HG03439 (cell line): ENCODE data around the gene PLPP4.
A peak's percentile ranks its signal among the peaks of the same experiment; 100 is the strongest.

Source experiments
- ATAC-seq: cut with Tn5 transposase; IDR thresholded peaks from one replicate; pipeline ENCODE4 v1.9.1; 2021; ENCODE audit warnings: mild to moderate bottlenecking, moderate library complexity; ENCODE audit not compliant: unreplicated experiment

The PLPP4 gene

DNA sequence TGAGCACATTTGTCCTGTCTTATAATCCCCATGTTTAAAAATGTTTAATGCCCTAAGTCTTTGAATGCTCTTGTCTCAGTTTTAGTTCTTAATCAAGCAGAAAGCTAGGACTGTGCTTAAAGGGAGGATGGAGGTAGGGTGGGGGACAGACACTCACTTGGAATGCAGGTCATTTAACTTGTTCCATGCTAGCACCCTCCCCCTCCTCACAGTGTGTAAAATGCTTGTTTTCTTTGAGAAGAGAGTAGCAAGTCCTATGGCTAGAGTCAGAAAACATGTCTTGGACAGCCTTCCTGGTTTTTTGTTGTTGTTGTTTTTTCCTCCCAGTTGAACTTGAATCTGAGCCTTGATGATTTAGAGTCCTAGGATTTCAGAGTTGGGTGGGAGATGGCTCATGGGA is 114.2 kb downstream of the PLPP4 start:
- no peak for ATAC-seq

DNA sequence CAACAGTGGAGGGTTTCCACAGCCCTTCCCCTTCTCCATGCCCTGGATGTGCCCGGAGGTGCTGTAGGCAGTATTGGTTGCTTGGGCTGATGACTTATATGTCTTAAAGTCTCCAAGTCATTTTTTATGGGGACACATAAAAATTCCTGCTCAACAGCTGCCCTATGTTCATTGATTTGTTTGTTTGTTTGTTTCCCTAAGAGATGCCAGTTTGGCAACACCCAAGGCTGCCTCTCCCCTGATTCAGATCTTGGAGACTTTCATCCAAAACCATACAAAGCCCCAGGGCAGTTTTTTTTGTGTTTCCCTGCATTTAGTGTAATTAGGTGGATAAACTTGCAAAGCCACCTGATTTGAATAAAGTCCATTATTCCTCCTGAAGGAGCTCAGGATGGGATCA is 115.3 kb downstream of the PLPP4 start:
- no peak for ATAC-seq

DNA sequence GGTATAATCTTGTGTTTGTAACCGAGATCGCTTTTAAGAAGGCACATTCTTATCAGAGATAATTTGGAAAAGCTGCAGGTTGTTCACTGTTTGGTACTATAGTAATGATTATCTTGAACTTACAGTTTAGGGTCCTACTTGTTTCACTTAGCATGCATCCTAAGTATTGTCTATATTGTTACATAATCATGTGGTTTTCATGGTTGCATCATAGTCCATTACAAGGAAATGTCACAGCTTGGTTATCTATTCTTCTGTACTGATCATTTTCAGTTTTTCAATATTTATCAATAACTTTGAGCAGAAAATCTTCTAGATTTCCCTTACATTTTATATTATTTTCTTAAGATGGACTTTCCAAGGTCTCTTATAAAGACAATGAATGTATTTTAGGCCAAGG is 116.3 kb downstream of the PLPP4 start:
- no peak for ATAC-seq

DNA sequence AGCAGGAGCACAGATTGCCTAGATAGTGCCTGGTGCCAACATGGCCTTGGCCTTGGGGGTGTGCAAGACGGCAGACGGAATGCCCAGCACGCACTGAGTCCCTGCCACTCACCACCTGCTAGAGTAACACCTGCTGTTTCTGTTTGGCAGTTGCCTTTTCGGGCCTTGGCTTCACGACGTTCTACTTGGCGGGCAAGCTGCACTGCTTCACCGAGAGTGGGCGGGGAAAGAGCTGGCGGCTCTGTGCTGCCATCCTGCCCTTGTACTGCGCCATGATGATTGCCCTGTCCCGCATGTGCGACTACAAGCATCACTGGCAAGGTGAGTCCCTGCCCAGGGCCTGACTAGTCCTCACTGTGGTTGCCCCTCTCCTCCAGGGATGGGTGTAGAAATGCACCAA is 118.0 kb downstream of the PLPP4 start:
- no peak for ATAC-seq

DNA sequence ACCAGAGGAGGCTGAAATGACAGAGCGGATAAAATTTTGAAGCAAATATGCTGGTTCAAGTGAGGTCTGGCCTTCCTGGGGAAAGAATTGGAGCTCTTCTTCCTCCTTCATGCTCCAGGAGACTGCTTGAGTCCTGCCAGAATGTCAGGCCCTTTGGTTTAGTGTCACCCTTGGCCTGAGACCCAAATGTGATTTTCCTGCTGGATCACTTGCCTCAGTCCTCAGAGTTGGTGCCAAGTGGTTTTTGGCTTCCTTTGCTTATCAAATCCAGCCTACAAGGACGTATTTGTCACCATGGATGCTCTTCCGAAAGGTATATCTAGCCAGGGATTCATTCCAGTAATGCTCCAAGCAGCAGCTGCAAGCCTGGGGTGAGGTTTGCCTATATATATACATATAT is 118.4 kb downstream of the PLPP4 start:
- no peak for ATAC-seq

DNA sequence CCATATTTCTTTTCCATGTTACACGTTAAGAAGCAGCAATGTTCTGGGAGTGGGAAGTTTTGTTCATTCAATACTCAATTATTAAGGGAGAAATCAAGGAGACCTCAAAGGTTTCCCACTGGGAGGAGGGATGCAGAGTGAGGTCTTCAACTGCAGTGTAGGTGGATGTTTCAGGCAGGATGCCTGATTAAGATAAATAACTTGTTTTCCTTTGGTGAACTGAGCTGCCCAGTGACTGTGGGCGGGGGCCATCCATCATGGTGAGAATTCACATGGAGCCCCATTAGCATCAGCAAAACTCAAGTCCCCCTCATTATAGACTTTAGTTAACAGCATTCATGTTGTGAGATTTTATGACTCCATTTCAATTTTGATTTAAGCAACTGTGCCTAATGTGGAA is 121.1 kb downstream of the PLPP4 start:
- ATAC-seq, result no peak

DNA sequence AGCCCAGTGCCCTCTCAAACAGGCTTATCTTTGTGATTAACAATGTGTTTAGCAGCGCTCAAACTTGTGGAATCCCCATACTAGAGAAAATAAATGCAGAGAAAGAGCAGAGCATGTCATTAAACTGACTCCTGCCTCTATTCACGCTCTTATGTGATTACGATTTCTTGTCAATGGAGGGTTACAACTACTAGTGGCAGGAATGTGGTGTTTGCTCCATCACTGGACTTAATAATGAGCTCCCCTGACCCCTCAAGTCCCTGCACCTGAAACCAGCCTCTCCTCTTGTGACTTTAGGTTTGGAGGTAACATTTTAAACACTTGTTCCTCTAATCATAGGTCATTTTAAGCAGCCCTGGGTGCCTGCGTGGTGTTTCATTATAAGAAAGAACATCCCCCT is 121.9 kb downstream of the PLPP4 start:
- ATAC-seq, result no peak

DNA sequence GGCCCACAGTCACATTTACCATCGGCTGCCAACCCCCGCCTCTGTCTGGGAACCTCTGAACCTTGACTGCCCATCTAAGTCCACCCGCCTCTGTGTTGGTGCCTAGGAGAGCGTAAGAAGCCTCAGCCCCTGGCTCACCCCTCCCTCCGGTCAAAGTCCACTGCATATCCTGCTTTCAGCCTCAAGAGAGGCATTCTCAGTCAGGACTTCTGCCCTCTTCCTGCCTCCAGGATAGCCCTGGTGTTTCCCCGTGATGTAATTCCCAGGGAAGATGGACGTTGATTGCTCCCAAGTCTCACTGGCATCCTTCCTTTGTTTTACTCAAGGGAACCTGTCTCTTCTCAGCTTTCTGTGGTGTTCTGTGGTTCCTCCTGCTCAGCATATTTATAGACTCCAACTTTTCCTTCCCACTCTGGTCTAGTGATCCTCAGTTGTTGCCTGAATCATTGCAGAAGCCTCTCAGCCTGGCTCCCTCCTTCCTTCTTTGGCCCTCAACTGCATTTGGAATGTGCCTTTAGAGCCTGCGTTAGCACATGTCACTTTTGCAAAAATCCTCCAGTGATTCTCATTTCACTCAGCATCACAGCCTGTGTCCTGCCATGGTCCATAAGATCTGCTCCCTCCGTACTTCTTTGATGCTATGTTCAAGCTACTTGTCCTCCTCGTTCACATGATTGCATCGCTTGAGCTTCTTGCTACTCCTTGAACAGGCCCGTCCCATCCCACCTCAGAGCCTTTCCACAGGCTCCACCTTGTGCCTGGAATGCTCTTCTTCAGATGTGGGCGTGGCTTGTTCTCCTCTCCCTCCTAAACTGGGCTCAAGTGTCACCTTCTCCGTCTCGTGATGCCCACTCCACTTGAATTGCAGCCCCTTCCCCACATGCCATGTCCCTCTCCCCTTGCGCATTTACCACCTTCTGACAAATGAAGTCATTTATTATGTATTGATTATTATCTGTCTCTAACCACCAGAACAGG is 124.2 kb downstream of the PLPP4 start:
- ATAC-seq, result no peak

DNA sequence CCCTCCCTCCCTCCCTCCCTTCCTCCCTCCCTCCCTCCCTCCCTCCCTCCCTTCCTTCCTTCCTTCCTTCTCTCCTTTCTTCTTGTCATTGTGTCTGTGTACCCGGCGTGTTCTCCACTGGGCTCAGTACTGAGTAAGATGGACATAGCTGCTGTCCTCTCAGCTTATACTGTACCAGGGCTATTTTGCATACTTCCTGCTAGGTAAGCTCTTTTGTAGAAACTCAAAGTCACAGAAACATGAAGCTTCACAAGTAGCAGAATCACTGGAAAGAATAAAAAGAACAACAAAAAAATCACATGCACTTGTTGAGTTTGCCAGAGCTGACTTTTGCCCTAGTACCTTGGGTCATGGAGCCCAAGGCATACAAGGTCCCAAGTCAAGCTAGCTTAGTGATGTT is 125.7 kb downstream of the PLPP4 start:
- ATAC-seq, result no peak

DNA sequence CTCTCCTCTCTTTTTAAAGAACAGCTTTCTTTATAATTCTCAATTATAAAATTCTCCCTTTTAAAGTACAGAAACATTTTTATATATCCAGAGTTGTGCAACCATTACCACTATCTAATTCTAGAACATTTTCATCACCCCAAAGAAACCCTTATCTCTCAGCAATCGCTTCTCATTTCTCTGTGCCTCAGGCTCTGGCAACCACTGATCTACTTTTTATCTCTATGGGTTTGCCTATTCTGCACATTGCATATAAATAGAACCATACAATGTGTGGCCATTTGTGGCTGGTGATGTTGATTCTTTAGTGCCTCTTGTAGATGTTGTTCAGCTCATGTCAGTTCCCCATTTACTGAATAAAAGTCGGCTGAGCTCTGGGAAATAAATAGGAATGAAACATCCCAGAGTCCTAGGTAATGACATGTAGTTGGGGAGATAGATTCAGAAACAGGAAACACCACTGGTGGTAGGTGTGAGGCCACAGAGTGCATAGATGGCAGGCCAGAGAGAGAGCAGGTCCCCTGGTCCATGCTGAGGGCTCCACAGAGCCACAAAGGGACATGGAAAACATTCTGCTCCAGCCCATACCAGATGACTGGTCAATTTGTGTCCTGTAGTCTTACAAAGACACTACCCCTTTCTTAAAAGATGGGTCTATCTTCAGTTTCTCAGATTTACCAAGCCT is 126.5 kb downstream of the PLPP4 start:
- no peak for ATAC-seq

DNA sequence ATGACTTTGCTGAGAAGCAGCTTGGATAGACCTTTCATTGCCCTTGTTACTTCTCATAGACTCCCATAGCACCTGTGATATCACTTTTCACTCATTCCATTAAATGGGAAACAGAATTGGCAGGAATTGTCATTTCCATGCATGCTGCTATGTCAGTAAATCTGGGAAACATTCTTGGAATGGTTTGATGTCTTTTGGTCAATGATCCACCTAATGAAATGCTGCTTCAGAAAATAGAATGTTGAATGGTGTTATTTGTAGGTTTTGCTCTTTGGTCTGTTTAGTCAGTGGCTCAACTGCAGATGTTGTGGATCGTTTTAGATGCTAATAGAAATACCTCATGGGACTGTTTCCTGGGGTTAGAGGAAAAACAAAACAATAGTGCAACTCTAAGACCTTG is 127.8 kb downstream of the PLPP4 start:
- ATAC-seq, result no peak

DNA sequence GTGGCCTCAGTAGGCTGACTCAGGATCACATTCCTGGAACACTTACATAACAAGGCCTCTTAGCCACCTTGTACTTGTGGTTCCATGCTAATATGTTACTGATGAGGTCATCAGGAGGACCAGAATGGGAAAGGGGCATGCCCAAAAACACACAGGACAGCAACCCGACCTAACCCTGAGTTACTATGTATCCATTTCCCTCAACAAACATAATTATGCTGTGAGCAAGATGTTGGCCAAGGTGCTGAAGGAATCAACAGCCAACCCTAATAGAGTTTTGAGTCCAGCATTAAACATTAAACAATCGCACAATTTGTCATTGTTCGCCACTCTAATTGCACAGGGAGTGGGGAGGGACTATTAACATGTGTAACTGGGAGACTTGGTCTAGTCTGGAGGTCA is 129.4 kb downstream of the PLPP4 start:
- no peak for ATAC-seq

DNA sequence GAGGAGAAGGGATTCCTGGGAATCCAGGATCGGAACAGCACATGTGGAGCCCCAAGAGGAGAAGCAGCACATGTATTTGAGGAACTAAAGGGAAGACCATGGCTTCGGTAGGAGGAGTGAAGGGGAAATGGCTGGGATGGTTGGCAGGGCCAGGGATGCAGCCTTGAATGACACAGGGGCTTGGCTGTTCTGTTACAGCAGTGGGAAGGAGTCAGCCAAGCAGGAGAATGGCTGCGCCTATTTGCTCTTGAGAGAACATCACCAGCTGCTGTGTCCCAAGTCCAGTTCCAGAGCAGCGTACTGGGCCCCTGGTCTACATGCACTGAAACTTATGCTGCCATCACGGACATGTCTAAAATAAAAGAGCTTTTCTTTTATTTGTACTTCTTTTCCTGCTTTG is 130.0 kb downstream of the PLPP4 start:
- ATAC-seq, result no peak

DNA sequence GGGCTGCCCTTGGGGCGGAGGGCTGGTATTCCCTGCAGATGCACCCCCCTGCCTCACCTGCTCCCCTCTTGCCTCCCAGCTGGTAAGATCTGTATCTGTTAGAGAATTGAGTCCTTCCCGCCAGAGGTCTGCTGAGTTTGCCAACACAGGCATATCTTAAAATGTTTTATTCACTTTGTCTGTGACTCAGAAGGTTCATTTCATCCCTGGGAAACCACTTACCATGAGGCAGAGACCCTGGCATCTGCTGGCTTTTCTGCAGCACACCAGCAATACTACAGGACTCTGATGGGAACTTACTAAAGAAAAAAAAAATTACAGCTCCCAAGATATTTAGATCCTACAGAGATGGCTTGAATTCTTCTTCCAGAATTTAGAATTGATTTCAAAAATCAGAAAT is 131.3 kb downstream of the PLPP4 start:
- ATAC-seq, result no peak

DNA sequence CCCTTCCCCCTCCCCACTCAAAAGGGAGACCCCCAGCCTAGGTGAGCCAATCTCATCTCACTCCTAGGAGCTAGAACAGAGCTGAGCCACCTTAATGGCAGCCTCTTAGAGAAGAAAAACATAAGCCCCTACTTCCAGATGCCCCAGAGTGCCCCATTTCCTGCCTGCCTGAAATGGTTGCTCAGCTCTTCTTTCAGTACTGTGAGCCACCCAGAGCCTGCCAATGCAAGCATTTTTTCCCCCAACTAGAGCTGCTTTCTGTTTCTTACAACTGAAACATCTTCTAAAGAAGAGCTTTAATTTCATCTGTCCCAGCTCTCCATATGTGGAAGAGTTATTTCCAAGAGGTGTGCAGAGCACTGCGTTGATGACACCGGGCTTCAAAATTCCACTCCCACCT is 136.7 kb downstream of the PLPP4 start:
- ATAC-seq, result no peak

DNA sequence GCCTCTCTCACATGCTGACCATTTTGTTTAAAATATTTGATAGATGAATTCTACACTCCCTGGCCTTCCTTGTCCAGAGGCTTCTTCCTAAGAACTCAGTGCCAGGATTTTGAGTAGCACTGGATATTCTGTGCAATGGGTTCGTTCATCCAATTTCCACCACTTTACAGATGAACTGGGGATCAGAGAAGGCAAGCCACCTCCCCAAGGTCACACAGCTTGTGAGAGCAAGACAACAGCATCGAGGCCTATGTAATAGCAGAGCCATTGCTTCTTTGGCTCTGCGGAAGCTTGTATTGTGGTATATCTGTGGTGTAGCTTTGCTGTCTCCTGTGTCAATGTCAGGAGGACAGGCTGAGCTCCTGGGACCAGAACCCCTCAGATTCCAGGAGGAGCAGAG is 140.9 kb downstream of the PLPP4 start:
- no peak for ATAC-seq

DNA sequence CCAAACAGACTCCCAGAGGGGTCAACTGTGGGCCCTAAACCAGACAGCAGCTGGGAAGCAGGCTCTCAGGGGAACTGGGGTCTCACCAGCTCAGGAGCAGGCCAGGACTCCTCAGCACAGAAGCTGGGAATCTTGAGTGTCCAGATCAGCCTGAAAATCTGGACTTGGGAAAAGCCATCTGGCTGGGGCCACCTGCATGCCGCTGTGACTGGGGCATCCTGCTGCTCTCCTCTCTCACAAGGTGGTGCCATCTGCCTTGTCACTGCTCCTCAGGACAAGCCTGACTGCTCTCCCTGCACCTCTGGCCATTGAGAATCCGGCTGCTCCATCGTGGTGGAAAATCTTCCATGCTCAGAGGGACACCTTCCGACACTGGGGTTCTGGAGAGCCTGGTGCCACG is 141.4 kb downstream of the PLPP4 start:
- ATAC-seq, result no peak

DNA sequence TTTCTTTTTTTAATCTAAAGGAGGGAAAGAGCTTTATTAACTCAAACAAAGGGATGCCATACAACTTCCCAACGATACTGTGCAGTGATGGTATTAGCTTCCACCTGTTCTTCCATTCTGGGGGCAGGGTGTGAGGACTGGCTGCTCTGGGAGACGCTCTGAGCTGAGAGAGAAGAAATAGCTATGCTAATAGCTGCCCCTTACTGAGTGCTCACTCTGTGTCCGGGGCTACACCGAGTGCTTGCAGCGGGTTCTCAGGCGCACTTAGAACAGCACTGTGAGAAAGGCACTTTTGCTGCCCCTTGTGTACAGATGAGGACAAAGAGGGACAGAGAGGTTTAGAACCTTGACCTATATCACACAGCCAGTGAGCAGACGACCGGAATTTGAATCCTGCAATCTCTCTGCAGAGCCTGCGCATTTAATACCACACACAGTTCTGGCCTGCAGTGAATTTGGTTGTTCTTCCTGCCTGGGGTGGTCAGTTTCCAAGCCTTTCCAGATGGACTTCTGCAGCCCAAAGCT is 142.2 kb downstream of the PLPP4 start:
- no peak for ATAC-seq

DNA sequence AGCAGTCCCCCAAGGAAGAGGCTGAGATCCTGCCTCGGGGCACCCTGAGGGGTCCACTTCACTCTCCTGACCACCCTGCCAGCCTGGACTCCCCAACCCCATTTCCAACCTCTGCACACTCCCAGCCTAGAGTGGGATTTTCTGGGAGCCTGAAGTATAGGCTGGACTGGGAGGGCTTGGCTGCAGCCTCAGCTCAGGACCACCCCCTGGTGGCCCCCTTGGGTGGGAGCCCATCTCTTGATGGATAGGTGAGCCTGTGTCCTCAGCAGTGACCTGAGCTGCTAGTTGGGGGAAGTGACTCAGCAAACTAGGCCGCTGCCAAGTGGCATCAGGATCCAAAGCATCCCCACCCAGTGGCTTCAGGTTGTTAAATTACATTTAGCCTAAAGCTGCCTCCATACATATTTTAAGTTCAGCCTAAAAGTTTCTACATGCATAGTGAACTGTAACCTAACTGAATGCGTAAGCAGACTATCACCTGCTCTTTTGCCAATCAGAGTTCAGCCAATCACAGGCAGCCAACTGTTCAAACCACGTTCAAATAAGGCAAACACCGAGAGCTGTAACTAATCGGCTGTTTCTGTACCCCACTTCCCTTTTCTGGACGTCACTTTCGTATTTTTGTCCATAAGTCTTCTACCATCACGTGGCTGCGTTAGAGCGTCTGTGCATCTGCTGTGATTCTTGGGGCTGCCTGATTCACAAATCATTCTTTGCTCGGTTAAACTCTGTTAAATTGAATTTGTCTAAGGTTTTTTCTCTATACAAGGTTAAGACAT is 144.0 kb downstream of the PLPP4 start:
- peak; percentile 24 for ATAC-seq

DNA sequence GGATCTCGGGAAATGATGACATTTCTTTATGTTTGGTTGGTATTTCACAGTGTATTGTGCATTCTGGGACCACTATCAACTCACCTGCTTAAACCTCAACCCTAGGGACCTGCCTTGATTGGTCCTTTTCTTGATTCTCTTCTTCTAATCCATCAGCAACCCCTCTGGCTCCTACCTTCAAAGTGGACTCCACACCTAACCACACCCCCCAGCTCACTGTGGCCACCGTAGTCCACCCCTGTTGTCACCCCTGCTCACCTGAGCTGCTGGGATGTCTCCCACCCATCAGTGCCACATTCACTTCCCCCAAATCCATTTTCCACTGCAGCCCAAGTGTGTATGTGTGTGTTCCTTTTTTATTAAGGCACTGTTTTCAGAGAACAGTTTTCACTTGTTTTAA is 145.0 kb downstream of the PLPP4 start:
- no peak for ATAC-seq

DNA sequence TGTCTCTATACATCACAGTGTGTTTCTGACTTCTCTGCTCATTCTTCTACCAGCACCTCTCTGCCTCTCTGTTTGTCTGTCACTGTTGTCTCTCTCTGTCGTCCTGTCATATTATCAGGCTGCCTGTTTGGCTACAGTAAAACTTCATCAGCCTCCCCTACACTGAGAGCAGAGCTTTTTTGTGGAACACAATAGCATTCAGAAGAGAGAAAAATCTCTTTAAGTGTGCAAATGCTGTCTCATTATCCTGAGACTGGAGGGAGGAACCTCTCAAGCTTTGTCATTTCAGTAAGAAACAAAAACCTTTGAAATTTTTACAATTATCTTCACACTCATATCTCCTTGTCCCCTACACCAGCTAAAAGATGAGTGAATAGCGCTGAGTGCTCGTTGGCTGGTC is 148.4 kb downstream of the PLPP4 start:
- no peak for ATAC-seq
